Measurements from ENCODE around the gene GALNT6. TPM values are rescaled to one million over a fixed set of nuclear protein-coding genes. Genes with fewer than 3 reads are reported as not detected.

GALNT6 gene
- polyA plus RNA-seq, 1 donor from 2014 or later = not detected

DNA sequence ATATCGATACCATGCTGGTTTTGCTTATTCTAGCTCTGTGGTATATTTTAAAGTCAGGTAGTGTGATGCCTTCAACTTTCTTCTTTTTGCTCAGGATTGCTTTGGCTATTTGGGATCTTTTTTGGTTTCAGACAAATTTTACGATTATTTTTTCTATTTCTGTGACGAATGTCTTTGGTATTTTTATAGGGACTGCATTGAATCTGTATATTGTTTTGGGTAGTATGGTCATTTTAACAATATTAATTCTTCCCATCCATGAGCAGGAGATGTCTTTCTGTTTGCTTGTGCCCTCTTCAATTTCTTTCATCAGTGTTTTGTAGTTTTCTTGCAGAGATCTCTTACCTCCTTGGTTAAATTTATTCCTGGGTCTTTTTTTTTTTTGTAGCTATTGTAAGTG, 22.6 kb upstream of the GALNT6 start:
- no peak overlapping the region for H2AFZ ChIP-seq (ENCODE audit: low read depth, low read length)
- no peaks in the 10 kb centered on the region for H3K79me2 ChIP-seq (replicated peaks; ENCODE audit: insufficient read depth, low read length)
- no peak overlapping the region for H3K4me2 ChIP-seq (ENCODE audit: low read length)
- H3K27ac ChIP-seq (ENCODE audit: low read length) = no peak overlapping the region
- no peaks in the 10 kb centered on the region for H3K9me2 ChIP-seq (ENCODE audit: insufficient read depth, low read length)
- no peaks in the 10 kb centered on the region for H4K20me1 ChIP-seq (ENCODE audit: insufficient read depth)
- no peaks in the 10 kb centered on the region for H3K36me3 ChIP-seq (ENCODE audit: insufficient read depth, low read length)
- H3K9ac ChIP-seq (ENCODE audit: low read length) = no peak overlapping the region
- H3K4me3 ChIP-seq (ENCODE audit: low read length) = no peak overlapping the region
- no peaks in the 10 kb centered on the region for H3F3A ChIP-seq (ENCODE audit: insufficient read depth, low read length, poor library complexity, severe bottlenecking)
- H3K27me3 ChIP-seq (ENCODE audit: insufficient read depth, low read depth, low read length) = no peaks in the 10 kb centered on the region
- TF ChIP-seq EZH2 (IDR thresholded peaks at IDR 0.05; ENCODE audit: borderline replicate concordance, insufficient read depth, low read length, poor library complexity, severe bottlenecking) = no peak
- no peak for TF ChIP-seq MXI1 (conservative IDR thresholded peaks at IDR 0.05; ENCODE audit: poor library complexity, severe bottlenecking)
- TF ChIP-seq SMC3 (conservative IDR thresholded peaks at IDR 0.05; ENCODE audit: poor library complexity) = no peak
- no peak for TF ChIP-seq POLR2AphosphoS5 (IDR thresholded peaks at IDR 0.05)
- no peak for TF ChIP-seq TAF1 (IDR thresholded peaks at IDR 0.05; ENCODE audit: low read depth)
- no peak for TF ChIP-seq EP300 (conservative IDR thresholded peaks at IDR 0.05; ENCODE audit: poor library complexity, severe bottlenecking)
- TF ChIP-seq RAD21 (conservative IDR thresholded peaks at IDR 0.05) = no peak
- no peak for TF ChIP-seq REST (IDR thresholded peaks at IDR 0.05; ENCODE audit: borderline replicate concordance)
- TF ChIP-seq, protein P1, sequence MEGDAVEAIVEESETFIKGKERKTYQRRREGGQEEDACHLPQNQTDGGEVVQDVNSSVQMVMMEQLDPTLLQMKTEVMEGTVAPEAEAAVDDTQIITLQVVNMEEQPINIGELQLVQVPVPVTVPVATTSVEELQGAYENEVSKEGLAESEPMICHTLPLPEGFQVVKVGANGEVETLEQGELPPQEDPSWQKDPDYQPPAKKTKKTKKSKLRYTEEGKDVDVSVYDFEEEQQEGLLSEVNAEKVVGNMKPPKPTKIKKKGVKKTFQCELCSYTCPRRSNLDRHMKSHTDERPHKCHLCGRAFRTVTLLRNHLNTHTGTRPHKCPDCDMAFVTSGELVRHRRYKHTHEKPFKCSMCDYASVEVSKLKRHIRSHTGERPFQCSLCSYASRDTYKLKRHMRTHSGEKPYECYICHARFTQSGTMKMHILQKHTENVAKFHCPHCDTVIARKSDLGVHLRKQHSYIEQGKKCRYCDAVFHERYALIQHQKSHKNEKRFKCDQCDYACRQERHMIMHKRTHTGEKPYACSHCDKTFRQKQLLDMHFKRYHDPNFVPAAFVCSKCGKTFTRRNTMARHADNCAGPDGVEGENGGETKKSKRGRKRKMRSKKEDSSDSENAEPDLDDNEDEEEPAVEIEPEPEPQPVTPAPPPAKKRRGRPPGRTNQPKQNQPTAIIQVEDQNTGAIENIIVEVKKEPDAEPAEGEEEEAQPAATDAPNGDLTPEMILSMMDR (IDR thresholded peaks at IDR 0.05; ENCODE audit: poor library complexity, severe bottlenecking) = no peak
- no peaks in the 10 kb centered on the region for H3K9me3 ChIP-seq (ENCODE audit: low read length)

GRCh38 chr12:51413149-51413548, 21.9 kb upstream of the GALNT6 start:
- H3K9ac ChIP-seq (ENCODE audit: low read length) = no peak overlapping the region
- H3K4me2 ChIP-seq (ENCODE audit: low read length) = no peak overlapping the region
- H3K4me3 ChIP-seq (ENCODE audit: low read length) = no peak overlapping the region

More at GRCh38 chr12:51413149-51413548, 21.9 kb upstream of the GALNT6 start:
- Histone ChIP-seq H3F3A (ENCODE audit: insufficient read depth, low read length, poor library complexity, severe bottlenecking) (no peaks in the 10 kb centered on the region), H3K79me2 (replicated peaks; ENCODE audit: insufficient read depth, low read length) (no peaks in the 10 kb centered on the region), H3K27me3 (ENCODE audit: insufficient read depth, low read depth, low read length) (no peaks in the 10 kb centered on the region), H2AFZ (ENCODE audit: low read depth, low read length) (no peak overlapping the region), H3K9me2 (ENCODE audit: insufficient read depth, low read length) (no peaks in the 10 kb centered on the region), H3K9me3 (ENCODE audit: low read length) (no peaks in the 10 kb centered on the region), H4K20me1 (ENCODE audit: insufficient read depth) (no peaks in the 10 kb centered on the region), H3K27ac (ENCODE audit: low read length) (no peak overlapping the region), H3K36me3 (ENCODE audit: insufficient read depth, low read length) (no peaks in the 10 kb centered on the region)
- TF ChIP-seq REST (IDR thresholded peaks at IDR 0.05; ENCODE audit: borderline replicate concordance) (no peak), TAF1 (IDR thresholded peaks at IDR 0.05; ENCODE audit: low read depth) (no peak), SMC3 (conservative IDR thresholded peaks at IDR 0.05; ENCODE audit: poor library complexity) (no peak), EZH2 (IDR thresholded peaks at IDR 0.05; ENCODE audit: borderline replicate concordance, insufficient read depth, low read length, poor library complexity, severe bottlenecking) (no peak), EP300 (conservative IDR thresholded peaks at IDR 0.05; ENCODE audit: poor library complexity, severe bottlenecking) (no peak), POLR2AphosphoS5 (IDR thresholded peaks at IDR 0.05) (no peak), MXI1 (conservative IDR thresholded peaks at IDR 0.05; ENCODE audit: poor library complexity, severe bottlenecking) (no peak), RAD21 (conservative IDR thresholded peaks at IDR 0.05) (no peak)
- TF ChIP-seq, protein P1 (IDR thresholded peaks at IDR 0.05; ENCODE audit: poor library complexity, severe bottlenecking) = no peak
